Left renal cortex interstitium (tissue), 4 donors: ENCODE measurements around the gene DISC1. TPM values are rescaled to one million over a fixed set of nuclear protein-coding genes. Genes with fewer than 3 reads are reported as not detected.
"Not testable (repeated sequence)": the region's sequence is repeated elsewhere in the genome, so short reads cannot be mapped to it uniquely, and the experiment has no call there.

Experiments used
- DNase-seq, 4 donors: peaks; one replicate each; pipeline ENCODE4 v3.0.0-alpha.2; 2013; ENCODE audit warnings: low read depth in 4 of 4, low spot score in 2 of 4, missing footprints in 1 of 4
- polyA plus RNA-seq, 4 donors: library from polyadenylated mRNA; unstranded; fragments of 120-200 nt; gene quantifications; one replicate each; pipeline ENCODE4 v1.2.1, GENCODE V29; 2013; ENCODE audit not compliant: insufficient read length in 4 of 4

Gene DISC1
- polyA plus RNA-seq, 4 donors, result 5.3 to 6.6 (median 5.6) TPM

- no peak for DNase-seq
Measured at GRCh38 chr1:231666937-231667608, 40.5 kb downstream of the DISC1 start.

DNA sequence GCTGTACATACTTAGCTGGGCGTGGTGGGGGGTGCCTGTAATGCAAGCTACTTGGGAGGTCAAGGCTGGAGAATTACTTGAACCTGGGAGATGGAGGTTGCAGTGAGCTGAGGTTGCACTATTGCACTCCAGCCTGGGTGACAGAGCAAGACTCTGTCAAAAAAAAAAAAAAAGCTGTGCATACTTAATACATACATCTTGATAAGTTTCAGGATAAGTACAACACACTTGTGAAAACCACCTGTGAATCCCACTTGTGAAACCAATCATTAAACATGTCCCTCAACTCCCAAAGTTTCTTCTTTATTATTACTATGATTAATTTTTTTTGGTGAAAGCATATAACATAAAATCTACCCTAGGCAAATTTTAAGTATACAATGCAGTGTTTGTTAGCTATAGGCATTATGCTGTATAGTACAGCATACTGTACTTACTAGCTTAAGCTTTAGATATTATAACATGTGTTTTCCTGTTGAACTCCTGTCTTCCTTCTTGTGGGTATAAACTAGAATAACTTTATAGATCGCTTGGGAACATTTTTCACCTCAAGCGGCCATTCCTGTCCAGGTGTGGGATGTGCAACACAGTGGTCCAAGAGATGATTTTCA, 41.4 kb downstream of the DISC1 start:
- no peak for DNase-seq

- no peak for DNase-seq
Measured at GRCh38 chr1:231668826-231669225, 42.2 kb downstream of the DISC1 start.

- not testable (repeated sequence) for DNase-seq
Measured at GRCh38 chr1:231669864-231670621, 43.5 kb downstream of the DISC1 start.

- DNase-seq, result no peak
Measured at GRCh38 chr1:231670755-231671154, 44.2 kb downstream of the DISC1 start.

DNA sequence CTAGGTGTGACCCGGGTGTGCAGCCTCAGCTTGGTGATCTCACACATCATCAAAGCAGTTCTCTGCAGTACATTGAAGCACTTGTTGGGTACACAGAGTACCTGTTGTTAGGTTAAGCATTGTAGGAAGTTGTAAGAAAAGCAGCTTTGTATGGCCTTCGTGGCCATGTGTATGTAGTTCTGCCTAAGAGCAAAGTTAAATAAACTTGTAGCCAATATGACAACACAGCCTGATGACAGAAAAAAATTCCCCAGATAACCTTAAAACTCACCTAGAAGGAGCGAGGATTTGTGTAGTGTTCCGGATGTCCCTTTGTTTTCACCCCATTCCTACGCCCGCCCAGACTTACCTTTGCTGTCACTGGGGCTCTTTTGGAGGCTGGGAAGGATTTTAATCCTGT, 48.0 kb downstream of the DISC1 start:
- no peak for DNase-seq

DNA sequence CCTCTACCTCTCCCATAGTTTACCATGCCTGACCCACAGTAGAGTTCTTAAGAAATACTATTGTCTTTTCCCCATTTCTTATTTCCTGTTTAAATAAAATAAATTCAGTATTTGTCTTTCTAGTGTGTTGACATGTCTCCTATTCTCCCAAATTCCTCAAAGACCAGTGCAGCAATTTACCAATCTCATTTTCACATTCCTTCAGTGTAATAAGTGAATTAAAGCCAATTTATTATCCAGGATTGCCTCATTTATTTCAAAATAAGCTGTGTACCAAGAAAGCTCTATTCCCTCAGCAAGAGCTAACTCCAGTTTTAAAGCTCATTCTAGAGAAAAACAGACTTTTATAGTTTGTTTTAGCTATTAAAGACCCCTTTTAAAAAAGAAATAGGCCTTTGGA, 49.9 kb downstream of the DISC1 start:
- no peak for DNase-seq

DNA sequence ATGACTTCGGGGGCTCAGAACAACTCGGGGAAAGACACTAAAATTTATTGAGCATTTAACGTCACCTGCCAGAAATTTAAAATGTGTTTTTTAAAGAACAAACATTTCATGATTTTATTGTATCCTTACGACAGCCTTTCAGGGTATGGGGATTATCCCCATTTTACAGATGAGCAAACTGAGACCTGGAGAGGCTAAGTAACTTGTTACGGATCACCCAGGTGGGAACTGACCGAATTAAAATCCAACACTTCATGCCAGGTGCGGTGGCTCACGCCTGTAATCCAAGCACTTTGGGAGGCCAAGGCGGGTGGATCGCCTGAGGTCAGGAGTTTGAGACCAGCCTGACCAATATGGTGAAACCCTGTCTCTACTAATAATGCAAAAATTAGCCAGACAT, 50.9 kb downstream of the DISC1 start:
- no peak for DNase-seq

DNA sequence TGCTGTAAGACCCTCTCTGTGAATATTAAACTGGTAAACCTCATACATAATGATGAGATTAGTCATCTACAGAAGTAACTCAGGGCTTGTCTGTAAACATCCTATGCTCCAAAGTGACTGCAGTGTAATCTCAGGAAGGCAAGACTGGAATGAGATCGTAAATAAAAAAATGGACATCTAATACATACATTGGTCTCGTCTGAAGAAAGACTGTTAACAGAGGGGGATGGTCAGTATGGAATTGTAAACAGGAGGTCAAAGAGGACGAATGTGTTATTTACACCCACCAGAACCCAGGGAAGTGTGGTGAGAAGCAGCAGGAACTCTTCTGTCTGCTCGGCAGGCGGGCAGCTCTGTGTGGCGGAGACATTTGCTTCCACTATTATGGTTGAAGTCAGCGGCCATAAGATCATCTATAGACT, 51.4 kb downstream of the DISC1 start:
- DNase-seq, result no peak

- DNase-seq, result no peak
Measured at GRCh38 chr1:231679109-231679508, 52.5 kb downstream of the DISC1 start.

DNA sequence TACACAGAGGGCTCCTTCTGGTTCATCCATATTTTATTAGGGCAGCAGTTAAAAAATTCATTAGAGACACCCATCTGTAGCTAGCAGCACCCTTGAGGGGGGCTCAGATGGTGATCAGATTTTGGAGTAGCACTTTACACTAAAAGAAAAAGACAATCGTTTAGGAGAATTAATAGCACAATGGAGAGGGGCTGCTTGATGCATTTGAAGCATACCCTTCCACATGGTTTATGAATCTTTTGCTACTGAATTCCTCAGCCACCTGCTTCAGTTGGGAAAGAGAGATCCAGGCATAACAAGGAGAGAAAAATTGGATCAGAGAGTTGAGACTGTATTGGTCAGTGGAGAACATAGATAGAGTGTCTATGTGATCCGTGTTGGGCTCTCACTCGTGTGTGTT, 54.4 kb downstream of the DISC1 start:
- no peak for DNase-seq

DNA sequence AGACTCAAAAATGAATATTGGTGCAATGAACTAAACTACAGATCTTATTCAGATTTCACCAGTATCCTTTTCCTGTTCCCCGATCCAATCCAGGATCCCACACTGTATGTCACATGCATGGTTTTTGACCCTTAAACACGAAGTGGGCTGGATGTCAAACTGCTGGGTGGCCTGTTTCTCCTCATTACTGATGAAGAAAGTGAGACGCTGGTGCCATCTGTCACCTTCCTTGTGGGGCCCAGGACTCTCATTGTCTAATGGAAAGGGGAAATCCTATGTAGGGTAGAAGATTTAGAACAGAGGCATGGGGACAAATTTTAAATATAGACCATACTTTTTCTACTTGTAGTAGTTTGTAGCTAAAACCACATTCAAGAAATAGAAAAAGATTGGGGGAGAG, 56.2 kb downstream of the DISC1 start:
- no peak for DNase-seq

GRCh38 chr1:231683439-231684165, 57.0 kb downstream of the DISC1 start:
- DNase-seq, result no peak

DNA sequence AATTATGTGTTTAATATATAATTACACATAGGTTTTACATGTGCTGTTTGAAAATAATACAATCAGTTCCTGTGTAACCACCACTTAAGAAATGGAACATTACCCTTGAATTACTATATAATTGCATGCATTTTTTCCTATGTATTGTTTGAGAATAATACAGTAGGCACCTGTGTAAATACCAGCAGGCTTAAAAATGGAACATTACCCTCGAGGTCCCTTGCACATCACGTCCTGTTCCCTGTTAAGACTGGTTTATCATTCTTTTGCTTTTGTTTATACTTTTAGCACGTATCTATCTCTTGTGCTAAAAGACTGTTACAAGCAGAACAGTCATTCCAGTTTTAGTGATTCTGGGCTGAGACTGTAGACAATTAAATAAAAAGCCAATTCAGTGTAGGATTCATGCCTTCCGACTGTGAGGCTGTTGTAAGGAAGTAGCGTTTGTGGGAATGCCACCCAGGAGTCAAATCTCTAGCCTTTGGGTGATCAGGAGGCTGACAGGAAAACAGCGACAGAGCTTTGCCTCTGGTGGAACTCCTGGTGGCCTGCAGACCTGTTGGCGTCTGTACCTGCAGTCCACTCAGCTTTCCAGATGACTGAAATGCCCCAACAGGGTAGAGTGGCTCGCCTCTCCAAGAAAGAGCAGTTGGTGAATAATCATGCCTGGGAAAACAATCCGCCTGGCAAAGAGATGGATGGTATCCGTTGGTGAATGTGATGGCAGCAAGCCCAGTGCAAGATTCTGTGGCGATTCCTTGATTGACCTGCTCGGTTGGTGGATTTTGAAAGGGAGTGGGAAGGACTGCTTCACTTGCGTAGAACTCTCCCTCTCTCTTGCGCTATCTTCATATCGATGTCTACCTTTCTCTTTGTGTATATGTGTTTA, 58.0 kb downstream of the DISC1 start:
- DNase-seq, result no peak

- DNase-seq, result no peak
Measured at GRCh38 chr1:231686384-231686783, 59.8 kb downstream of the DISC1 start.

- DNase-seq, result no peak
Measured at GRCh38 chr1:231688989-231689388, 62.4 kb downstream of the DISC1 start.

- no peak for DNase-seq
Measured at GRCh38 chr1:231690059-231690458, 63.5 kb downstream of the DISC1 start.

GRCh38 chr1:231691618-231692259, 65.1 kb downstream of the DISC1 start:
- peak in 1 of 4 donors; percentile 29 for DNase-seq

DNA sequence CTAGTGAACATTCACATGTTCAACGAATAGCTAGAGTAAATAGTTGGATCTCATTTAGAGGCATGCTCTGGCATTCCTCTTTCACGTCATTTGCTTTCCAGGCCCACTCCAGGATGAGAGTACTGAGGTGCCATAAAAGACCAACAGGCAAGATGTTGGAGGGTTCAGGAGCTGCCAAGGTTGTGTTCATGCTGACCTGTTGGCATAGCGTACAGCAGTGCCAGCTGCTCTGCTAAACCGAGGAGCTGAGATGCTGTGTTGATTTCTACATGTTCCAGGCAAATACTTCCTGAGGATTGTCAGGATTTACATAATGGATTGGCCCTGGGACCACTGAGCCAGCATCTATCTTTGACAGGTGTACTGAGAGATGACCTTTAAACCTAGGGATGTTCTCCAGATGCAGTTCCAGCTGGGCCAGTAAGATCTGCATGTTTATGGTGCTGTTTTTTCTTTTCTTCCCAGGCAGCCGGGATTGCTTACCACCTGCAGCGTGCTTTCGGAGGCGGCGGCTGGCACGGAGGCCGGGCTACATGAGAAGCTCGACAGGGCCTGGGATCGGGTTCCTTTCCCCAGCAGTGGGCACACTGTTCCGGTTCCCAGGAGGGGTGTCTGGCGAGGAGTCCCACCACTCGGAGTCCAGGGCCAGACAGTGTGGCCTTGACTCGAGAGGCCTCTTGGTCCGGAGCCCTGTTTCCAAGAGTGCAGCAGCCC, 66.9 kb downstream of the DISC1 start:
- DNase-seq, result no peak
